H9 (cell line): ENCODE results near the gene SLC25A41. TPM values are rescaled to one million over a fixed set of nuclear protein-coding genes. Genes with fewer than 3 reads are reported as not detected.

Experiments
- DNase-seq: peaks from one replicate; pipeline ENCODE4 v3.0.0-alpha.2; 2017
- H2AFZ ChIP-seq: one replicate; pipeline ENCODE4 v1.6.1; 2013; ENCODE audit warnings: mild to moderate bottlenecking, low read length, control low read depth, moderate library complexity
- H2AK5ac ChIP-seq: 2 replicates; pipeline ENCODE4 v1.6.1; 2013; ENCODE audit warnings: low read length, control low read depth, mixed read lengths; ENCODE audit not compliant: insufficient read length
- H2BK120ac ChIP-seq: one replicate; pipeline ENCODE4 v1.6.1; 2013; ENCODE audit warnings: low read depth, mild to moderate bottlenecking, low read length, control low read depth, inconsistent platforms; ENCODE audit not compliant: poor library complexity, severe bottlenecking
- H2BK12ac ChIP-seq: 2 replicates; pipeline ENCODE4 v1.6.1; 2013; ENCODE audit warnings: low read length, control low read depth, mixed read lengths, low read depth; ENCODE audit not compliant: insufficient read length
- H2BK15ac ChIP-seq: 2 replicates; pipeline ENCODE4 v1.6.1; 2013; ENCODE audit warnings: low read depth, low read length, control low read depth
- H2BK20ac ChIP-seq: one replicate; pipeline ENCODE4 v1.6.1; 2013; ENCODE audit warnings: low read depth, mild to moderate bottlenecking, low read length, control low read depth, inconsistent platforms; ENCODE audit not compliant: poor library complexity, severe bottlenecking
- H2BK5ac ChIP-seq: 2 replicates; pipeline ENCODE4 v1.6.1; 2013; ENCODE audit warnings: low read length, control low read depth, mixed read lengths; ENCODE audit not compliant: insufficient read length
- H3K14ac ChIP-seq: 2 replicates; pipeline ENCODE4 v1.6.1; 2013; ENCODE audit warnings: low read length, control low read depth; ENCODE audit not compliant: insufficient read depth
- H3K18ac ChIP-seq: 2 replicates; pipeline ENCODE4 v1.6.1; 2013; ENCODE audit warnings: low read depth, mild to moderate bottlenecking, mixed read lengths, low read length, control low read depth; ENCODE audit not compliant: insufficient read length
- H3K23ac ChIP-seq: 2 replicates; pipeline ENCODE4 v1.6.1; 2013; ENCODE audit warnings: low read length, control low read depth, mixed read lengths, low read depth; ENCODE audit not compliant: insufficient read length
- H3K23me2 ChIP-seq: 2 replicates; pipeline ENCODE4 v1.6.1; 2013; ENCODE audit warnings: low read depth, mild to moderate bottlenecking, mixed read lengths, low read length, control low read depth; ENCODE audit not compliant: insufficient read length, poor library complexity, severe bottlenecking
- H3K27ac ChIP-seq: 2 replicates; pipeline ENCODE4 v1.5.1; 2013; ENCODE audit warnings: low read length, control low read depth, mixed read lengths, low read depth; ENCODE audit not compliant: insufficient read length
- H3K27me3 ChIP-seq: 2 replicates; pipeline ENCODE4 v1.6.1; 2013; ENCODE audit warnings: low read length, control low read depth, inconsistent platforms; ENCODE audit not compliant: insufficient read depth
- H3K4ac ChIP-seq: 2 replicates; pipeline ENCODE4 v1.6.1; 2013; ENCODE audit warnings: low read depth, mild to moderate bottlenecking, control low read depth, inconsistent platforms, low read length, moderate library complexity
- H3K4me1 ChIP-seq: 2 replicates; pipeline ENCODE4 v1.6.1; 2013; ENCODE audit warnings: low read length, control low read depth, inconsistent platforms; ENCODE audit not compliant: insufficient read depth
- H3K4me2 ChIP-seq: 2 replicates; pipeline ENCODE4 v1.6.1; 2013; ENCODE audit warnings: low read length, control low read depth, mixed read lengths; ENCODE audit not compliant: insufficient read length, insufficient read depth
- H3K56ac ChIP-seq: 2 replicates; pipeline ENCODE4 v1.6.1; 2013; ENCODE audit warnings: low read depth, mild to moderate bottlenecking, mixed read lengths, low read length, control low read depth; ENCODE audit not compliant: insufficient read length
- H3K79me1 ChIP-seq: 2 replicates; pipeline ENCODE4 v1.6.1; 2013; ENCODE audit warnings: low read depth, mild to moderate bottlenecking, moderate library complexity, low read length, control low read depth, inconsistent platforms; ENCODE audit not compliant: insufficient read depth, poor library complexity, severe bottlenecking
- H3K79me2 ChIP-seq: 2 replicates; pipeline ENCODE4 v1.6.1; 2013; ENCODE audit warnings: low read length, control low read depth, inconsistent platforms; ENCODE audit not compliant: insufficient read depth
- H3K9ac ChIP-seq: 2 replicates; pipeline ENCODE4 v1.6.1; 2013; ENCODE audit warnings: low read length, control low read depth, mixed read lengths; ENCODE audit not compliant: insufficient read length; ENCODE audit errors: extremely low read depth
- H3K9me3 ChIP-seq: one replicate; pipeline ENCODE4 v1.6.1; 2013; ENCODE audit warnings: low read depth, low read length, inconsistent platforms; ENCODE audit not compliant: control insufficient read depth
- H3T11ph ChIP-seq: one replicate; pipeline ENCODE4 v1.6.1; 2013; ENCODE audit warnings: mild to moderate bottlenecking, low read length, control low read depth, inconsistent platforms
- H4K20me1 ChIP-seq: one replicate; pipeline ENCODE4 v1.6.1; 2013; ENCODE audit not compliant: control insufficient read depth, insufficient read length, insufficient read depth
- H4K5ac ChIP-seq: 2 replicates; pipeline ENCODE4 v1.6.1; 2013; ENCODE audit warnings: low read depth, mild to moderate bottlenecking, mixed read lengths, low read length, control low read depth; ENCODE audit not compliant: insufficient read length
- H4K8ac ChIP-seq: replicated peaks from 2 replicates; pipeline ENCODE4 v1.6.1; 2013; ENCODE audit warnings: low read length, control low read depth, mixed read lengths, low read depth; ENCODE audit not compliant: insufficient read length
- H4K91ac ChIP-seq: 2 replicates; pipeline ENCODE4 v1.6.1; 2013; ENCODE audit warnings: low read depth, mild to moderate bottlenecking, moderate library complexity, mixed read lengths, low read length, control low read depth; ENCODE audit not compliant: insufficient read length
- H3K27ac Mint-ChIP-seq, 3 experiments: 2 replicates in 2 of 3; 3 replicates in 1 of 3; pipeline ENCODE4 v1.8.0; 2020 to 2021; ENCODE audit warnings: mixed read lengths in 3 of 3, mild to moderate bottlenecking in 1 of 3, moderate library complexity in 1 of 3
- H3K27me3 Mint-ChIP-seq: 2 replicates; pipeline ENCODE4 v1.8.0; 2021; ENCODE audit warnings: low read depth, mild to moderate bottlenecking, moderate library complexity, mixed read lengths
- H3K36me3 Mint-ChIP-seq, 3 experiments: 2 replicates in 2 of 3; 3 replicates in 1 of 3; pipeline ENCODE4 v1.8.0; 2020 to 2021; ENCODE audit warnings: low read depth in 3 of 3, mixed read lengths in 3 of 3; ENCODE audit not compliant: insufficient read depth in 1 of 3
- H3K4me1 Mint-ChIP-seq, 2 experiments: 2 replicates each; pipeline ENCODE4 v1.8.0; 2020; ENCODE audit warnings: mixed read lengths in 2 of 2
- H3K4me3 Mint-ChIP-seq, 2 experiments: 2 replicates in 1 of 2; 3 replicates in 1 of 2; pipeline ENCODE4 v1.8.0; 2020 to 2021; ENCODE audit warnings: mild to moderate bottlenecking in 2 of 2, mixed read lengths in 2 of 2, moderate library complexity in 1 of 2
- H3K9me3 Mint-ChIP-seq, 2 experiments: 2 replicates in 1 of 2; 3 replicates in 1 of 2; pipeline ENCODE4 v1.8.0; 2020; ENCODE audit warnings: mild to moderate bottlenecking in 2 of 2, mixed read lengths in 2 of 2, moderate library complexity in 1 of 2
- CTCF ChIP-seq: fragments of 200-600 bp; sonication (generic); conservative IDR thresholded peaks from 3 replicates; pipeline ENCODE4 v1.8.0; 2021; ENCODE audit warnings: antibody characterized with exemption, mild to moderate bottlenecking
- WGBS: extraction: QIAGEN DNeasy Blood & Tissue Kit; methylation state at CpG from one replicate; pipeline ENCODE4 v1.1.7; 2013; ENCODE audit warnings: missing lambda C conversion rate, low lambda C conversion rate, mixed read lengths; ENCODE audit not compliant: insufficient read length; ENCODE audit errors: extremely low coverage; 5-methylcytosine and 5-hydroxymethylcytosine counted together
- total RNA-seq: library from RNA; stranded (reverse); gene quantifications from 2 replicates; pipeline ENCODE4 v1.2.1, GENCODE V29; 2021

Gene SLC25A41
- total RNA-seq, 1 experiment from 2014 or later, result 0.20 TPM

- Mint-ChIP-seq H3K27me3 (peaks cover 13% of the 10 kb centered on the region), H3K36me3 (peaks cover 21 to 42% (median 36%) of the 10 kb centered on the region in 3 experiments), H3K27ac (peak overlapping the region in 2 of 3 experiments; percentile 51 to 88; a peak in 2 of 7 replicates), H3K9me3 (peaks cover 6 to 8% of the 10 kb centered on the region in 2 experiments), H3K4me1 (peaks cover 10 to 20% of the 10 kb centered on the region in 2 experiments), H3K4me3 (peak overlapping the region; percentile 68 to 82)
- no peak overlapping the region for H3K23ac ChIP-seq
- no peak overlapping the region for H3K4ac ChIP-seq
- H3K56ac ChIP-seq, result no peak overlapping the region
- no peak overlapping the region for H2BK20ac ChIP-seq
- H2BK15ac ChIP-seq, result no peak overlapping the region
- H2AK5ac ChIP-seq, result no peak overlapping the region
- no peak overlapping the region for H2AFZ ChIP-seq
- H3K14ac ChIP-seq, result no peak overlapping the region
- no peak overlapping the region for H3K4me2 ChIP-seq
- TF ChIP-seq CTCF, result no peak
- H3K27me3 ChIP-seq, result no peaks in the 10 kb centered on the region
- H3K4me1 ChIP-seq, result no peaks in the 10 kb centered on the region
- H3K23me2 ChIP-seq, result peaks cover 4% of the 10 kb centered on the region
- peaks cover 40% of the 10 kb centered on the region for H3K79me2 ChIP-seq
- peak; percentile 100 for DNase-seq
- WGBS, result no CpG with 5 or more reads among the region's 43 CpGs
- no peak overlapping the region for H4K5ac ChIP-seq
- H2BK120ac ChIP-seq, result no peak overlapping the region
- no peak overlapping the region for H4K8ac ChIP-seq
- no peak overlapping the region for H3T11ph ChIP-seq
- H3K18ac ChIP-seq, result peak overlapping the region; percentile 60
- no peak overlapping the region for H2BK12ac ChIP-seq
- no peak overlapping the region for H2BK5ac ChIP-seq
- H3K9ac ChIP-seq, result no peak overlapping the region
- no peaks in the 10 kb centered on the region for H4K20me1 ChIP-seq
- no peak overlapping the region for H3K27ac ChIP-seq
- H3K9me3 ChIP-seq, result no peaks in the 10 kb centered on the region
- H4K91ac ChIP-seq, result no peak overlapping the region
- H3K79me1 ChIP-seq, result peaks cover 3% of the 10 kb centered on the region
These were observed 8.4 kb downstream of the SLC25A41 start for GRCh38 chr19:6424939-6425731.
